Measurements from ENCODE around the gene PALMD. TPM values are rescaled to one million over a fixed set of nuclear protein-coding genes. Genes with fewer than 3 reads are reported as not detected.
A peak's percentile ranks its signal among the peaks of the same experiment; 100 is the strongest.

Gene PALMD
- polyA plus RNA-seq, 2 of the 4 experiments (the other 2 are of a cell fraction) = 0.92 to 3.1 TPM

DNA sequence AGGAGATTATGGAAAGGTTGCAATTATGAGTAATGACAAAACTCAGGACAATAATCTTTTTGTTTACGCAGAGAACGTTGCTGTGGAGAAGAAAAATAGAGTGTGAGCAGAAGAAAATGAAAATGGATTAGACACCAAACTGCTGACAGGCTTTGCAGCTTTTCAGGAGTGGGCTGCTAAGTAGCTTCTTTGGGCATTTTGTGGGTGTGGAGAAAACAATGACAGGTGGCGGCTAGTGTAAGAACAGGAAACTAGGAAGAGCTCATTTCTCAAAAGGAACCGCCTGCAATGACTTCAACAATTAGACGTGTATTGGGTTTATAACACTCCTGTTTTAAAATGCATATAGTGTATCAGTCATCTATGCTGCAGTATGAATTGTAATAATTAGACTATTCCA, 18.3 kb upstream of the PALMD start (continued):
- TF ChIP-seq, protein P1, sequence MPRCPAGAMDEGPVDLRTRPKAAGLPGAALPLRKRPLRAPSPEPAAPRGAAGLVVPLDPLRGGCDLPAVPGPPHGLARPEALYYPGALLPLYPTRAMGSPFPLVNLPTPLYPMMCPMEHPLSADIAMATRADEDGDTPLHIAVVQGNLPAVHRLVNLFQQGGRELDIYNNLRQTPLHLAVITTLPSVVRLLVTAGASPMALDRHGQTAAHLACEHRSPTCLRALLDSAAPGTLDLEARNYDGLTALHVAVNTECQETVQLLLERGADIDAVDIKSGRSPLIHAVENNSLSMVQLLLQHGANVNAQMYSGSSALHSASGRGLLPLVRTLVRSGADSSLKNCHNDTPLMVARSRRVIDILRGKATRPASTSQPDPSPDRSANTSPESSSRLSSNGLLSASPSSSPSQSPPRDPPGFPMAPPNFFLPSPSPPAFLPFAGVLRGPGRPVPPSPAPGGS (IDR thresholded peaks at IDR 0.05) = no peak
- no peak for TF ChIP-seq PHF8 (IDR thresholded peaks at IDR 0.05; ENCODE audit: borderline replicate concordance, low read depth)
- TF ChIP-seq ZNF302 (CRISPR knock-in tag; IDR thresholded peaks at IDR 0.05) = no peak

DNA sequence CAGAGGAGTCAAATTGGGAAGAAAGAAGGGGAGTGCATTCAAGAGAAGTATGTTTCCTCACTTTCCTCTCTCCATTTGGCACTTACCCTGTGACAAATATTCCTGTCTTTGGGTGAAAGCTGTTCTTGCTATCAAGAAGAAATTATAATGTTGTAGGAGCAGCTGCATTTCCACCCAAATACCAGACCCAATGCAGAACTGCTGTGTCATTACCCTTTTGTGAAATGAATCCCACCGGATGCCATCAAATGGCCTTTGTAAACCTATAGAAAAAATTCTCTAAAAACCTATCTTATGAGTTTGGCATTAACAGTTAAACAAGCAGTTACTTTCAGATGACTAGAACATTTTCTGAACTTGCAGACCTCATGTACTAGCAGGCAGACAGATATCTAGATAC, 16.7 kb upstream of the PALMD start:
- FAIRE-seq = no peak

GRCh38 chr1:99634971-99635624, 10.8 kb upstream of the PALMD start:
- 81% methylated on average over 3 of the region's 3 CpGs for WGBS (ENCODE audit: missing lambda C conversion rate)
- no peak for DNase-seq (ENCODE audit: low read depth in 1 of 2, low spot score in 1 of 2)
- CTCF ChIA-PET = no interaction called here
- Histone ChIP-seq H3K4me2 (no peak overlapping the region), H3K9me3 (no peaks in the 10 kb centered on the region), H3K4me1 (no peaks in the 10 kb centered on the region), H3K27ac (no peak overlapping the region), H3K4me3 (no peak overlapping the region)
- ATAC-seq = no peak
- peak; percentile 7 for FAIRE-seq
- POLR2A ChIA-PET = no interaction called here
- TF ChIP-seq HOXA7 (CRISPR knock-in tag; IDR thresholded peaks at IDR 0.05) (no peak), ELK1 (IDR thresholded peaks at IDR 0.05; ENCODE audit: low read depth, low read length) (no peak), ZFP36 (IDR thresholded peaks at IDR 0.05; ENCODE audit: borderline replicate concordance, partially characterized antibody) (no peak), CHD4 (IDR thresholded peaks at IDR 0.05; ENCODE audit: borderline replicate concordance) (no peak), ZNF302 (CRISPR knock-in tag; IDR thresholded peaks at IDR 0.05) (no peak)
- TF ChIP-seq, protein P1 (IDR thresholded peaks at IDR 0.05) = no peak

More for the DNA sequence above, 16.7 kb upstream of the PALMD start:
- 68% methylated on average over 1 of the region's 1 CpG for WGBS (ENCODE audit: missing lambda C conversion rate)
- no peaks in the 10 kb centered on the region for H3K9me3 ChIP-seq
- TF ChIP-seq FOSL2 (IDR thresholded peaks at IDR 0.05) (no peak), FOSL2 (CRISPR knock-in tag; IDR thresholded peaks at IDR 0.05) (no peak), HOXB5 (CRISPR knock-in tag; IDR thresholded peaks at IDR 0.05) (no peak), NPAS2 (CRISPR knock-in tag; IDR thresholded peaks at IDR 0.05; ENCODE audit: borderline replicate concordance) (no peak), ZC3H11A (IDR thresholded peaks at IDR 0.05) (no peak)
- TF ChIP-seq, protein P2, sequence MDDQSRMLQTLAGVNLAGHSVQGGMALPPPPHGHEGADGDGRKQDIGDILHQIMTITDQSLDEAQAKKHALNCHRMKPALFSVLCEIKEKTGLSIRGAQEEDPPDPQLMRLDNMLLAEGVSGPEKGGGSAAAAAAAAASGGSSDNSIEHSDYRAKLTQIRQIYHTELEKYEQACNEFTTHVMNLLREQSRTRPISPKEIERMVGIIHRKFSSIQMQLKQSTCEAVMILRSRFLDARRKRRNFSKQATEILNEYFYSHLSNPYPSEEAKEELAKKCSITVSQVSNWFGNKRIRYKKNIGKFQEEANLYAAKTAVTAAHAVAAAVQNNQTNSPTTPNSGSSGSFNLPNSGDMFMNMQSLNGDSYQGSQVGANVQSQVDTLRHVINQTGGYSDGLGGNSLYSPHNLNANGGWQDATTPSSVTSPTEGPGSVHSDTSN (IDR thresholded peaks at IDR 0.05) = no peak
- H3K4me2 ChIP-seq = no peak overlapping the region
- DNase-seq (ENCODE audit: low read depth in 1 of 2, low spot score in 1 of 2) (no peak), ATAC-seq (no peak)
- H3K4me3 ChIP-seq = no peak overlapping the region
- H3K27ac ChIP-seq = no peak overlapping the region
- H3K4me1 ChIP-seq = no peaks in the 10 kb centered on the region
- POLR2A ChIA-PET = no interaction called here
- CTCF ChIA-PET = no interaction called here

DNA sequence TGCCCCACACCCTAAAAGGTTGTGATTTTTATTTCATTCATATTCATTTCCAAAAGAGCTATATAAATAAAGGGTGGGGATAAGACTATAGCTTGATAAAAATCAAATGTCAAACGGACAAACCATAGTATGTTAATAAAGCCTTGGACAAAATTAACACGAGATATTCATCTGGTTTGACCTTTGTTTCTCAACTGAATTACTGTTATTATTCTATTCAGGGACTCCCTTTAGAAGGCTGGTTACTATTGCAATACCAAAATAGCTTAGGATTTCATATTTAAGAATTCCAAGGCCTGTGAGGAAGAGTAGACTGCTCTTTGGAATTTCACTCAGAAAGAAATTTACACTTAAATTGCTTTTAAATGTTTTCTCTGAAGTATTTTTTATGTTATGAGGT, 10.2 kb upstream of the PALMD start:
- ATAC-seq (no peak), DNase-seq (ENCODE audit: low read depth in 1 of 2, low spot score in 1 of 2) (no peak), FAIRE-seq (no peak)
- no peaks in the 10 kb centered on the region for H3K4me1 ChIP-seq
- H3K27ac ChIP-seq = no peak overlapping the region
- ChIA-PET CTCF (no interaction called here), POLR2A (no interaction called here)
- H3K4me2 ChIP-seq = no peak overlapping the region
- WGBS (ENCODE audit: missing lambda C conversion rate) = 52% methylated on average over 2 of the region's 2 CpGs
- no peaks in the 10 kb centered on the region for H3K9me3 ChIP-seq
- H3K4me3 ChIP-seq = no peak overlapping the region
- TF ChIP-seq, protein P1 (IDR thresholded peaks at IDR 0.05) = no peak
- TF ChIP-seq EP300 (IDR thresholded peaks at IDR 0.05) (no peak), MYC (IDR thresholded peaks at IDR 0.05; ENCODE audit: borderline replicate concordance, low read length) (no peak), SMC3 (IDR thresholded peaks at IDR 0.05) (no peak), FOSL2 (IDR thresholded peaks at IDR 0.05) (no peak), FOSL2 (CRISPR knock-in tag; IDR thresholded peaks at IDR 0.05) (no peak), FOXS1 (CRISPR knock-in tag; IDR thresholded peaks at IDR 0.05) (no peak), POLR2AphosphoS2 (conservative IDR thresholded peaks at IDR 0.05; ENCODE audit: low read length) (no peak), JUN (IDR thresholded peaks at IDR 0.05) (no peak), KDM1A (IDR thresholded peaks at IDR 0.05; ENCODE audit: low read depth) (no peak), TP53 (CRISPR knock-in tag; IDR thresholded peaks at IDR 0.05) (no peak), CHD4 (IDR thresholded peaks at IDR 0.05; ENCODE audit: borderline replicate concordance) (no peak), ATOH8 (CRISPR knock-in tag; IDR thresholded peaks at IDR 0.05; ENCODE audit: low read depth) (no peak), CBX2 (IDR thresholded peaks at IDR 0.05; ENCODE audit: borderline replicate concordance, low read depth) (no peak), HES2 (IDR thresholded peaks at IDR 0.05) (no peak)

Measured in A549 (cell line).